Lower leg skin (tissue), 3 donors: ENCODE data around the gene ENOX2.

Source experiments
- CTCF ChIP-seq, 3 donors: fragments of 450-650 bp; IDR thresholded peaks; one replicate each; pipeline ENCODE4 v1.5.1; 2016; ENCODE audit warnings: antibody characterized with exemption in 3 of 3, mild to moderate bottlenecking in 3 of 3, moderate library complexity in 2 of 3
- POLR2A ChIP-seq, 2 donors: fragments of 450-650 bp; IDR thresholded peaks; one replicate each; pipeline ENCODE4 v1.6.1; 2016 to 2017; ENCODE audit warnings: antibody characterized with exemption in 2 of 2, mild to moderate bottlenecking in 1 of 2, moderate library complexity in 1 of 2

- TF ChIP-seq POLR2A (IDR thresholded peaks at IDR 0.05) = no peak
- no peak for TF ChIP-seq CTCF (IDR thresholded peaks at IDR 0.05)
Measured at GRCh38 chrX:130594453-130594916, 308.5 kb downstream of the ENOX2 start.
